Neutrophil (primary cell): ENCODE data around the gene RBM44.

Source experiments
- H3K27ac ChIP-seq: fragments of 200-600 bp; sonication (generic); 2 replicates; pipeline ENCODE4 v1.5.1; 2016; ENCODE audit warnings: mild to moderate bottlenecking, moderate library complexity
- H3K27me3 ChIP-seq: fragments of 200-600 bp; sonication (generic); 2 replicates; pipeline ENCODE4 v1.6.0; 2016; ENCODE audit warnings: mild to moderate bottlenecking
- H3K36me3 ChIP-seq: fragments of 200-600 bp; sonication (generic); 2 replicates; pipeline ENCODE4 v1.5.1; 2017
- H3K4me1 ChIP-seq, 2 experiments: fragments of 200-600 bp in 1 of 2; sonication (generic) in 1 of 2; 1 replicate in 1 of 2; 2 replicates in 1 of 2; pipeline versions ENCODE4 v1.5.1 to v1.6.1; 2013 to 2016; ENCODE audit warnings: low read depth in 1 of 2, low read length in 1 of 2, mild to moderate bottlenecking in 1 of 2, moderate library complexity in 1 of 2; ENCODE audit not compliant: control insufficient read depth in 1 of 2, insufficient read depth in 1 of 2
- H3K4me3 ChIP-seq, 2 experiments: fragments of 200-600 bp in 1 of 2; sonication (generic) in 1 of 2; 1 replicate in 1 of 2; 2 replicates in 1 of 2; pipeline ENCODE4 v1.5.1; 2013 to 2016; ENCODE audit warnings: low read depth in 1 of 2, low read length in 1 of 2, mild to moderate bottlenecking in 1 of 2, moderate library complexity in 1 of 2
- H3K9me3 ChIP-seq: fragments of 200-600 bp; sonication (generic); 2 replicates; pipeline ENCODE4 v1.5.1; 2016
- TF ChIP-seq, protein P1 (sequence below): fragments of 200-600 bp; sonication (generic); IDR thresholded peaks from 2 replicates; pipeline ENCODE4 v1.5.1; 2016; ENCODE audit warnings: antibody characterized with exemption

Gene RBM44

DNA sequence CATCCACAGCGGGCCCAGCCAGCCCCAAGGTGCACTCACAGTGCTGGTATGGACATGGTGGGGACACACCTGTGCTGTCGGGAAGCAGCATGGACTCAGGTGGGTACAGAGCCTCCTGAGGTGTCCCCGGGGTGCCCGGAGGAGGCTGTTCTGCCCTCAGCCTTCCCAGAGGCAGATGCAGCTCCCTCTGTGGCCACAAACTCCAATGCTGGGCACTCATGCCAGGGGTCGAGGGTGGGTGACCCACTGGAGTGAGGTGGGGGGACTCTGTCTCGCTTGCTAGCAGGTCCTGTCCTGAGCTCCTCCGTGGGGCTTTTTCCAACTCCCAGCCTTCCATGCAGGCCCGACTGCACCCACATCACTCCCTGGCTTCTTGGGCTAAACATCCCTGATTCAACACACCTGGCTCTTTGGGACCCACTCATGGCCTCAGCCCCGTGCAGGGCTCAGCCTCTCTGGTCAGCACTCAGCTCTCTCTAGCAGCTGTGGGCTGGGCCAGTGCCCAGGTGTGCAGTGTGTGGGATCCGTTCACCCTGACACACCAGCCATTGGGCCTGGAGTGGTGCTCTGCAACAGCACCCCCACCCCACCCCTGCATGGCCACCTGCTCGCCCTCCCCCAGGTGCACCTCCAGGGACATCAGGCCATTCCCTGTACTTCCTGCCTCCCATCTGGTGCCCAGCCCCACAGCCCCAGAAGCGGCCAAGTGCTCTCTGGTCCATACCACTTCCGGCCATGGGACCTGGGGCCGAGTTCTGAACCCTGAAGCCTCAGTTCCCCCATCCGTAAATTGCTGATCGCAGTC, 76.9 kb downstream of the RBM44 start:
- Histone ChIP-seq H3K36me3 (no peaks in the 10 kb centered on the region), H3K9me3 (no peaks in the 10 kb centered on the region), H3K27ac (no peak overlapping the region), H3K4me1 (no peaks in the 10 kb centered on the region), H3K4me3 (no peak overlapping the region), H3K27me3 (peaks cover 30% of the 10 kb centered on the region)
- TF ChIP-seq, protein P1, sequence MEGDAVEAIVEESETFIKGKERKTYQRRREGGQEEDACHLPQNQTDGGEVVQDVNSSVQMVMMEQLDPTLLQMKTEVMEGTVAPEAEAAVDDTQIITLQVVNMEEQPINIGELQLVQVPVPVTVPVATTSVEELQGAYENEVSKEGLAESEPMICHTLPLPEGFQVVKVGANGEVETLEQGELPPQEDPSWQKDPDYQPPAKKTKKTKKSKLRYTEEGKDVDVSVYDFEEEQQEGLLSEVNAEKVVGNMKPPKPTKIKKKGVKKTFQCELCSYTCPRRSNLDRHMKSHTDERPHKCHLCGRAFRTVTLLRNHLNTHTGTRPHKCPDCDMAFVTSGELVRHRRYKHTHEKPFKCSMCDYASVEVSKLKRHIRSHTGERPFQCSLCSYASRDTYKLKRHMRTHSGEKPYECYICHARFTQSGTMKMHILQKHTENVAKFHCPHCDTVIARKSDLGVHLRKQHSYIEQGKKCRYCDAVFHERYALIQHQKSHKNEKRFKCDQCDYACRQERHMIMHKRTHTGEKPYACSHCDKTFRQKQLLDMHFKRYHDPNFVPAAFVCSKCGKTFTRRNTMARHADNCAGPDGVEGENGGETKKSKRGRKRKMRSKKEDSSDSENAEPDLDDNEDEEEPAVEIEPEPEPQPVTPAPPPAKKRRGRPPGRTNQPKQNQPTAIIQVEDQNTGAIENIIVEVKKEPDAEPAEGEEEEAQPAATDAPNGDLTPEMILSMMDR, result no peak

- peaks cover 24% of the 10 kb centered on the region for H3K27me3 ChIP-seq
- no peak overlapping the region for H3K27ac ChIP-seq
- no peaks in the 10 kb centered on the region for H3K36me3 ChIP-seq
- no peak overlapping the region for H3K4me3 ChIP-seq
- no peaks in the 10 kb centered on the region for H3K4me1 ChIP-seq
- TF ChIP-seq, protein P1, result no peak
- H3K9me3 ChIP-seq, result no peaks in the 10 kb centered on the region
Measured at GRCh38 chr2:237876061-237876526, 77.5 kb downstream of the RBM44 start.

DNA sequence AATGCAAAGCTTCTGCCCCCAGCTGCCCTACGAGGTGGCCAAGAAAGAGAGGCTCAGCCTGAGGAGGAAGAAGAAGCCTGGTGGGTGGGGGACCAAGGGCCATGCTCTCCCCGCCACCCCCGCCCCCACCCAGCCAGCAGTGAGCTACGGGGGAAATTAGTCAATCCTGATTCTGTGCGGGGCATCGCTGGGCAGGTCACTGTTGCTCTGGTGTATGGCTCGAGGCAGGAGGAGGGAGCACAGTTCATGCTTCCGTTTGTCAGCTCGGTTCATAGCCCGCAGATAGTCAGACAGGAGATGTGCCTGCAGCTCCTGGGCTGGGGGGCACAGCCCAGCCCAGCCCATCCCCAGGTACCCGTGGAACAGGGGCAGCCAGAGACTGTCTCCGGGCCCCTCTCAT, 78.0 kb downstream of the RBM44 start:
- TF ChIP-seq, protein P1, result no peak
- no peak overlapping the region for H3K4me3 ChIP-seq
- H3K36me3 ChIP-seq, result no peaks in the 10 kb centered on the region
- H3K4me1 ChIP-seq, result no peaks in the 10 kb centered on the region
- no peaks in the 10 kb centered on the region for H3K9me3 ChIP-seq
- no peak overlapping the region for H3K27ac ChIP-seq
- peaks cover 21% of the 10 kb centered on the region for H3K27me3 ChIP-seq

DNA sequence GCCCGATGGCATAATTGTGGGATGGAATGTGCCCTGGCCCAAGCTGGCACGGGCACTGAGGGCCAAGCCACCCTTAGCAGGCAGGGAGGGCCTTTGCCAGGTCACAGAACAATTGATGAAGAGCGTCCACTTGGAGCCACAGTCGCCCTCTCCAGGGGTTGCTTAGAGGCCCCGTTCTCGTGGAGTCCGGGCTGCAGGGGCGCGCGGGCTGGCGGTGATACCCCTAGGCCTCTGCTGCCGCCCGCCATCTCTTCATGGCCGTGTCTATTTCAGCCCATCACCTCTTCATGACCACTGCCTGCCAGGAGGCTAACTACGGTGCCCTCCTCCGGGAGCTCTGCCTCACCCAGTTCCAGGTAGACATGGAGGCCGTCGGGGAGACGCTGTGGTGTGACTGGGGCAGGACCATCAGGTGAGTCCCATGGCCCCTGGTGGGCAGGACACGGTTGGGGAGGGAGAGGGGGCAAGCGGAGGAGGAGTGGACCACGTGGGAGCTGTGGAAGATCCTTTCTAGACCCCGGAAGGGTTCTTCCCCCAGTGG, 78.4 kb downstream of the RBM44 start:
- TF ChIP-seq, protein P1, result no peak
- H3K27me3 ChIP-seq, result peaks cover 21% of the 10 kb centered on the region
- no peaks in the 10 kb centered on the region for H3K4me1 ChIP-seq
- H3K9me3 ChIP-seq, result no peaks in the 10 kb centered on the region
- H3K27ac ChIP-seq, result no peak overlapping the region
- no peaks in the 10 kb centered on the region for H3K36me3 ChIP-seq
- no peak overlapping the region for H3K4me3 ChIP-seq

DNA sequence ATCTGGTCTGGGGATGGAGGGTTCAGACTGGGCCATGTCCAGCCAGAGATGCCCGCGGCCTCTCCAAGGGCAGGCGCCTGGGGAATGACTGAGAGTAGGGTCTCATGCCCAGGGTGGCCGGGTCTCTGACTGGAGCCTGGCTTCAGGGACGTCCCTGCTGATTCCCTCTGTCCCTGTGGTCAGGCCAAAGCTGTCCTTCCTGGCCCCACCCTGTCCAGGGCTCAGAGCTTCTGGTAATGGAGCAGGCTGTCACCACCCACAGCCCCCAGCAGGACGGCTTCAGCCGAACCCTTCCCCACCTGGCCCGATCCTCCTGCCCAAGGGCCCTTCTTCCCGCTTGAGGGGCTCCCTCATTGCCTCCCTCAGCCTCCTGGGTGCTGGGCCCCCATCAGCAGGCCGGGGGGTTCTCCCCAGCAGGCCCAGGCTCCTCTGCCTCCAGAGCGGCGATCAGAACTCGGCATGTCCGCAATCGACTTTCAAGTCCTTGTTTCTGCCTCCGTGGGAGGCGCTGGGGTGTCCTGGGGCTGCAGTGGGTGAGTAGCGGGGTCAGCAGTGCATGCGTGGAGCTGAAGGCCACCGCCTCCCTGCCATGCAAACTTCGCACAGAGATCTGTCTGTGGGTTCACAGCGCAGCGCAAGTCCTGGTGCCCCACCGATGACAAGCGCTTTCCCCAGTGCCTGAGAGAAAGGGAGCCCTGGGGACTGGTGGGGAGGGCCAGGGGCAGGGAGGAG, 79.2 kb downstream of the RBM44 start:
- H3K4me1 ChIP-seq, result no peaks in the 10 kb centered on the region

More for the DNA sequence above, 79.2 kb downstream of the RBM44 start:
- Histone ChIP-seq H3K9me3 (no peaks in the 10 kb centered on the region), H3K27me3 (peaks cover 15% of the 10 kb centered on the region), H3K27ac (no peak overlapping the region), H3K36me3 (no peaks in the 10 kb centered on the region), H3K4me3 (no peak overlapping the region)
- TF ChIP-seq, protein P1, result no peak
